GM23338 (cell line): Measurements from ENCODE around the gene HCRTR2. TPM values are rescaled to one million over a fixed set of nuclear protein-coding genes. Genes with fewer than 3 reads are reported as not detected.

Experiments
- polyA plus RNA-seq: library from polyadenylated mRNA; unstranded; fragments of >200 nt; fragmentation: Nextera tagmentation; extraction: Ambion mirVana; gene quantifications from 2 replicates; pipeline ENCODE4 v1.2.1, GENCODE V29; 2016
- total RNA-seq: library from RNA; depleted of rRNA; stranded (reverse); fragments of >200 nt; shearing (Covaris generic); gene quantifications from 2 replicates; pipeline ENCODE4 v1.2.3, GENCODE V29; 2014; rRNA removed

The HCRTR2 gene
- total and polyA plus RNA-seq, 2 experiments from 2014 or later = 0.15 TPM; not detected in 1

Other genes with a start within 250 kb of the HCRTR2 start
- gene GFRAL, start 153.0 kb downstream of the HCRTR2 start, total RNA-seq = not detected in 2 replicates
- not detected in 2 replicates for gene GFRAL, start 153.0 kb downstream of the HCRTR2 start, polyA plus RNA-seq